Heart left ventricle (tissue), 16 donors: ENCODE measurements around the gene SPTBN1. TPM values are rescaled to one million over a fixed set of nuclear protein-coding genes. Genes with fewer than 3 reads are reported as not detected.

Experiments
- ATAC-seq, 4 donors: fragments of 200-7000 bp; cut with Tn5 transposase; one replicate each; pipeline ENCODE4 v1.9.1; 2020 to 2022; ENCODE audit warnings: moderate library complexity in 4 of 4, mild to moderate bottlenecking in 3 of 4, moderate number of reproducible peaks in 1 of 4
- DNase-seq, 5 donors: peaks; one replicate each; pipeline ENCODE4 v3.0.0-alpha.2; 2020
- H3K27ac ChIP-seq, 12 donors: fragments of 200-600 bp; sonication (generic) in 4 of 12; one replicate each; pipeline versions ENCODE4 v1.5.0 to v1.8.0; 2016 to 2022; ENCODE audit warnings: mild to moderate bottlenecking in 2 of 12
- H3K27me3 ChIP-seq, 9 donors: fragments of 200-600 bp; sonication (generic) in 2 of 9; one replicate each; pipeline versions ENCODE4 v1.5.1 to v1.8.0; 2016 to 2022; ENCODE audit warnings: mild to moderate bottlenecking in 3 of 9
- H3K36me3 ChIP-seq, 9 donors: fragments of 200-600 bp; sonication (generic) in 2 of 9; one replicate each; pipeline versions ENCODE4 v1.5.0 to v1.8.0; 2018 to 2022; ENCODE audit warnings: mild to moderate bottlenecking in 2 of 9
- H3K4me1 ChIP-seq, 12 donors: fragments of 200-600 bp; sonication (generic) in 4 of 12; one replicate each; pipeline versions ENCODE4 v1.5.0 to v1.8.0; 2016 to 2022; ENCODE audit warnings: mild to moderate bottlenecking in 3 of 12
- H3K4me3 ChIP-seq, 12 donors: fragments of 200-600 bp; sonication (generic) in 4 of 12; one replicate each; pipeline versions ENCODE4 v1.5.0 to v1.8.0; 2017 to 2022; ENCODE audit warnings: mild to moderate bottlenecking in 9 of 12, moderate library complexity in 4 of 12
- H3K9me3 ChIP-seq, 12 donors: fragments of 200-600 bp; sonication (generic) in 4 of 12; one replicate each; pipeline versions ENCODE4 v1.5.0 to v1.8.0; 2016 to 2022; ENCODE audit warnings: mild to moderate bottlenecking in 1 of 12
- POLR2A ChIP-seq, 2 donors: fragments of 450-650 bp; IDR thresholded peaks; one replicate each; pipeline ENCODE4 v1.6.1; 2017; ENCODE audit warnings: antibody characterized with exemption in 2 of 2, mild to moderate bottlenecking in 2 of 2, moderate library complexity in 2 of 2
- WGBS, 4 donors: extraction: QIAGEN DNeasy Blood & Tissue Kit in 2 of 4; methylation state at CpG; one replicate each; pipeline versions ENCODE4 v1.1.5 to v1.1.7; 2013 to 2018; 5-methylcytosine and 5-hydroxymethylcytosine counted together
- intact Hi-C, 10 donors: fragments of 100-400 bp; cut with DNase I; formaldehyde crosslinking; loops; one replicate each; pipeline versions ENCODE4 v1.11.1 to v1.14.2; 2022
- polyA plus RNA-seq, 2 donors: library from polyadenylated mRNA; stranded (reverse); fragments of 200-250 nt; gene quantifications; one replicate each; pipeline ENCODE4 v1.2.3, GENCODE V29; 2013
- total RNA-seq, 9 donors: library from RNA; depleted of rRNA in 2 of 9; stranded (reverse); fragments of >200 nt in 2 of 9; fragmentation: NEBNext Ultra II Directional in 3 of 9; extraction: Animal tissue kit (Norgen Biotek cat#: 25700) in 3 of 9; gene quantifications; one replicate each; pipeline versions ENCODE4 v1.1.0 to v1.2.4, GENCODE V29; 2016 to 2023
- TF ChIP-seq, protein P1 (sequence below), 12 donors: fragments of 200-600 bp; sonication (generic) in 4 of 12; IDR thresholded peaks; one replicate each; pipeline versions ENCODE4 v1.5.0 to v1.8.0; 2018 to 2022; ENCODE audit warnings: antibody characterized with exemption in 12 of 12, mild to moderate bottlenecking in 5 of 12
- donor health status: ischemic (EF 13 %, LVEDD 7.1; RV severe dilation, severe dysfunction).
- donor health status: healthy with polysubstance abuse.
- donor health status: DM: no; HTN: yes; CAD: no.
- donor health status: DM: no; HTN: no; CAD: no.
- donor health status: ischemic (EF 25% LVEDD 6.9; RV normal size, moderate dysfunction).
- donor health status: ischemic (EF 25% LVEDD 5.7; RV mildly dilated, moderate dysfunction).
- donor health status: healthy.
- donor health status: DM: yes; HTN: yes; CAD: no.
- donor health status: ischemic (EF 35%, LVEDD 5.7; RV mildly dilated, moderate dysfunction).
- donor health status: nonischemic (EF 11% LVEDD 7.7; RV severe dilation, severe dysfunction).
- donor health status: DM: yes; HTN: yes; CAD: no.
- donor health status: PGD.
- donor health status: ischemic (EF 29% LVEDD 5.4; RV normal size, mild dysfunction).
- donor health status: nonischemic (EF 23%, LVEDD 6.1; RV moderate dilation, normal function).

Gene SPTBN1
- total and polyA plus RNA-seq, 11 donors, result 124 to 659 (median 422) TPM

DNA sequence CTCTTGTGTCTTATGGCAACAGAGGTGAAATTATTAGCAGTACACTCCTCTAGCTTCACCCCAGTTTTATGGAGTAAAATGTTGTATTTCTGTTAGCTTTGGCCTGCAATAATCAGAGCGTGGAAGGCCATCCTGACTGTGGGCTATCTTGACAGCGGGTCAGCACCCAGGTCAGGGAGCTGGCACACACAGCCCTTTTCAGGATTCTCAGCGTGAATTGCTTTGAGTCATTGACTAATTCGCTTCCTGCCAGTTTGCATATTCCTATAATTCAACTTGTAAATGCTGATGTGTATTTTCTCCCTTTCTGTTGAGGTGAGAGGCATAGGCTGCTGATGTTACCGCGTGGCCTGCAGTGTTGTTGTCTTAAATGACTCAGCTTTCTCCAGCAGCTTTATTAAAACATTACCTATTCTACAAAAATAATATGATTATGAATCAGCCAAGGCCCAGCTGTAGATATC, 157.7 kb downstream of the SPTBN1 start:
- 42 to 64% (median 52%) methylated on average over 6 of the region's 6 CpGs for WGBS, 4 donors
- Histone ChIP-seq H3K9me3 (no peaks in the 10 kb centered on the region), H3K4me1 (peaks cover 26 to 100% (median 97%) of the 10 kb centered on the region in 12 donors), H3K36me3 (peaks cover 0 to 70% (median 54%) of the 10 kb centered on the region in 9 donors), H3K27ac (peak overlapping the region in 8 of 12 donors; percentile 32 to 60 (median 45)), H3K27me3 (no peaks in the 10 kb centered on the region), H3K4me3 (no peak overlapping the region)
- peak in 1 of 4 donors; percentile 33 for ATAC-seq
- TF ChIP-seq, protein P1, sequence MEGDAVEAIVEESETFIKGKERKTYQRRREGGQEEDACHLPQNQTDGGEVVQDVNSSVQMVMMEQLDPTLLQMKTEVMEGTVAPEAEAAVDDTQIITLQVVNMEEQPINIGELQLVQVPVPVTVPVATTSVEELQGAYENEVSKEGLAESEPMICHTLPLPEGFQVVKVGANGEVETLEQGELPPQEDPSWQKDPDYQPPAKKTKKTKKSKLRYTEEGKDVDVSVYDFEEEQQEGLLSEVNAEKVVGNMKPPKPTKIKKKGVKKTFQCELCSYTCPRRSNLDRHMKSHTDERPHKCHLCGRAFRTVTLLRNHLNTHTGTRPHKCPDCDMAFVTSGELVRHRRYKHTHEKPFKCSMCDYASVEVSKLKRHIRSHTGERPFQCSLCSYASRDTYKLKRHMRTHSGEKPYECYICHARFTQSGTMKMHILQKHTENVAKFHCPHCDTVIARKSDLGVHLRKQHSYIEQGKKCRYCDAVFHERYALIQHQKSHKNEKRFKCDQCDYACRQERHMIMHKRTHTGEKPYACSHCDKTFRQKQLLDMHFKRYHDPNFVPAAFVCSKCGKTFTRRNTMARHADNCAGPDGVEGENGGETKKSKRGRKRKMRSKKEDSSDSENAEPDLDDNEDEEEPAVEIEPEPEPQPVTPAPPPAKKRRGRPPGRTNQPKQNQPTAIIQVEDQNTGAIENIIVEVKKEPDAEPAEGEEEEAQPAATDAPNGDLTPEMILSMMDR (IDR thresholded peaks at IDR 0.05), result no peak
- no peak for TF ChIP-seq POLR2A (IDR thresholded peaks at IDR 0.05)
- intact Hi-C loops, result no loop called here
- peak in 1 of 5 donors; percentile 17 for DNase-seq

DNA sequence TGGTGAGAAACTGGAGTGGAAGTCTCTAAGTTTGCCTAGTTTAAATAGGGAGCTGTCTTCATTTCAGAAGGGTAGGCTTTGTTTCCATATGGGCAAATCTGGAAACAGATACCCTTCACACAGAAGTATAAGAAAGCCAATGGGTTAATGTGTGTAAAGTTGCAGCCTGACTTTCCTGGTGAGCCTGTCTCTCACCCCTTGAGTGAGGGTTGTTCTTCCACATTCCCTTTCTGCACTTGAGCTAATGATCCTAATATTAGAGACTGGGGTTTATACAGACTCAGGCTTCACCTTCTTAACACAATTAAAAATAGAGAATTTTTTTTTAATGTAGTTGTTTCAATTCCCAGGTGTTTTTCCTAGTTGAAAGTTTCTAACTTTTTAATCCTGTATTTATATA, 158.7 kb downstream of the SPTBN1 start:
- ATAC-seq (no peak), DNase-seq (no peak)
- Histone ChIP-seq H3K36me3 (peaks cover 0 to 76% (median 58%) of the 10 kb centered on the region in 9 donors), H3K4me3 (no peak overlapping the region), H3K27me3 (no peaks in the 10 kb centered on the region), H3K9me3 (no peaks in the 10 kb centered on the region), H3K4me1 (peaks cover 28 to 100% (median 99%) of the 10 kb centered on the region in 12 donors), H3K27ac (peak overlapping the region in 3 of 12 donors; percentile 6 to 50 (median 16))
- no peak for TF ChIP-seq POLR2A (IDR thresholded peaks at IDR 0.05)
- TF ChIP-seq, protein P1 (IDR thresholded peaks at IDR 0.05), result no peak
- intact Hi-C loops, result loop anchor here in 1 of 10 donors (5.0 kb wide), 1 partner anchor 88 kb away; no protein-coding TSS in a partner anchor

DNA sequence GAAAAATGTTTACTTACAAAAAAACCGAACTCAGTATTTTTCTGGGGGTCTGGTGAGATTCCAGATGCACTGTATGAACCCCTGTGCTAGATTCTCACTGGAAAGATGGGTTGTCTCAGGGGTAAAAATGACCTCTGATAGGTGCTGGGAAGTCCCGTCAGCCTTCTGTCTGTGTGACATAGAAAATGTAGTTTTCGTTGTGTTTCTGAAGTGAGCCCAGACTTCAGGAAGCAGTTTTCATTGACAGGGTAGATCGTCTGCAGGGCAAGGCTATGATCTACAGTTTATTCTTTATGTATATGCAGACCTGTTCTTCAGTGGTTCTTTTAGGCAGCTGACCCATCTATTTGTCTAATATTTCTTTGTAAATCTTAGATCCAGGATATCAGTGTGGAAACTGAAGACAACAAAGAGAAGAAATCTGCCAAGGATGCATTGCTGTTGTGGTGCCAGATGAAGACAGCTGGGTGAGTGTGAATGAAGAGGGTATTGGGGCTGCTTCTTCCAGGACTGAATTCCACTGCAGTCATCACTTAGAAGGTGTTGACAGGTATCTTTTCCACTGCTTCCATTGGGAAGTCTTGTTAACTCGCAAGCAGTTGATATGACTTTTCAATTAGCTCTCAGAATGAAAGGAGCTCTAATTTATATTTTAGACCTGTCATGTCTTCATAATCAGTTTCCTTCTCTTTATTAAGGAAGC, 159.9 kb downstream of the SPTBN1 start:
- Histone ChIP-seq H3K27me3 (no peaks in the 10 kb centered on the region), H3K4me3 (no peak overlapping the region), H3K36me3 (peaks cover 0 to 86% (median 69%) of the 10 kb centered on the region in 9 donors), H3K27ac (peak overlapping the region in 8 of 12 donors; percentile 9 to 78 (median 64)), H3K9me3 (no peaks in the 10 kb centered on the region), H3K4me1 (peaks cover 28 to 100% (median 93%) of the 10 kb centered on the region in 12 donors)
- ATAC-seq (peak in 3 of 4 donors; percentile 21 to 60 (median 35)), DNase-seq (no peak)
- TF ChIP-seq POLR2A (IDR thresholded peaks at IDR 0.05), result no peak
- TF ChIP-seq, protein P1 (IDR thresholded peaks at IDR 0.05), result no peak
- WGBS, 4 donors, result 37 to 54% (median 49%) methylated on average over 5 of the region's 5 CpGs
- intact Hi-C loops, result loop anchor here in 1 of 10 donors (5.0 kb wide), 1 partner anchor 89 kb away; no protein-coding TSS in a partner anchor

DNA sequence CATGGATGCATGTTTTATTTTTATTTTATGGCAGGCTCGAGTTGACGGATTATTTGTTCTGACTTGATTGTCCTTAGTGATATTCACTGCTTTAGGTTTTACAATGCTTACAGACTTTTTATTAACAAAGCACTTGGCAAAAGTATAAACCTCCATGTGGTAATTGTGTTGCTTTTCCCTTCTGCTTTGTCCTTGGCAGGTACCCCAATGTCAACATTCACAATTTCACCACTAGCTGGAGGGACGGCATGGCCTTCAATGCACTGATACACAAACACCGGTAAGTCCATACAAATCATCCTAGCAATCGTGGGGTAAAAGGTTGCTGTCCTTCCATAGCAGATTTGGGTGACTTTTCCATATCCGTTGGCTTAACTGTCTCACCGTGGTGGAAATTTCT, 161.3 kb downstream of the SPTBN1 start:
- DNase-seq (no peak), ATAC-seq (no peak)
- Histone ChIP-seq H3K27ac (peak overlapping the region in 10 of 12 donors; percentile 14 to 78 (median 74)), H3K9me3 (no peaks in the 10 kb centered on the region), H3K4me1 (peaks cover 28 to 90% (median 79%) of the 10 kb centered on the region in 12 donors), H3K4me3 (no peak overlapping the region), H3K36me3 (peaks cover 0 to 97% (median 79%) of the 10 kb centered on the region in 9 donors), H3K27me3 (no peaks in the 10 kb centered on the region)
- intact Hi-C loops, result loop anchor here in 1 of 10 donors (5.0 kb wide), 1 partner anchor 90 kb away; no protein-coding TSS in a partner anchor
- 35 to 47% (median 40%) methylated on average over 7 of the region's 7 CpGs for WGBS, 4 donors
- TF ChIP-seq, protein P1 (IDR thresholded peaks at IDR 0.05), result peak in 1 of 12 donors; percentile 9
- no peak for TF ChIP-seq POLR2A (IDR thresholded peaks at IDR 0.05)
